PC-3 (cell line): ENCODE measurements around the gene CENPB.

Source experiments
- CTCF ChIP-seq: fragments of 300-600 bp; sonication (generic); conservative IDR thresholded peaks from 2 replicates; pipeline ENCODE4 v1.5.1; 2017; ENCODE audit warnings: antibody characterized with exemption, low read depth, mild to moderate bottlenecking, low read length
- EZH2phosphoT487 ChIP-seq: fragments of 300-600 bp; sonication (generic); IDR thresholded peaks from 2 replicates; pipeline ENCODE4 v1.6.1; 2018; ENCODE audit warnings: mild to moderate bottlenecking, antibody characterized with exemption, low read length, borderline replicate concordance

DNA sequence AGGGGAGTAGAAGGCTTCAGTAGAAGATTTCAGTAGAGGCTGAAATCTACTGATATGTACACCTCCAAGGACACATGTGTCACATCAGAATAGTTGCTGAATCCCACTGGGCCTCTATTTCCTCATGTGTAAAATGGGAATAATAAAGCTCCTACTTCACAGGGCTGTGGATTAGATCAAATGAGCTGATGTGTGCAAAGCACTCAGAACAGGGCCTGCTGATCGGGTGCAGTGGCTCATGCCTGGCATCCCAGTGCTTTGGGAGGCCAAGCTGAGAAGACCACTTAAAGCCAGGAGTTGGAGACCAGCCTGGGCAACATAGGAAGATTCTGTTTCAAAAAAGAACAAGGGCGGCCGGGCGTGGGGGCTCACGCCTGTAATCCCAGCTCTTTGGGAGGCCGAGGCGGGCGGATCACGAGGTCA, 25.7 kb upstream of the CENPB start:
- no peak for TF ChIP-seq CTCF
- TF ChIP-seq EZH2phosphoT487 = no peak
